Vagina (tissue), 2 donors: ENCODE results near the gene MYH14.

Source experiments
- POLR2A ChIP-seq, 2 donors: fragments of 450-650 bp; IDR thresholded peaks; one replicate each; pipeline ENCODE4 v1.6.1; 2017; ENCODE audit warnings: antibody characterized with exemption in 2 of 2, mild to moderate bottlenecking in 2 of 2, moderate library complexity in 2 of 2
- POLR2AphosphoS5 ChIP-seq, 2 donors: sonication (generic); formaldehyde crosslinking; IDR thresholded peaks; one replicate each; pipeline ENCODE4 v1.9.0; 2017; ENCODE audit warnings: antibody characterized with exemption in 2 of 2, mild to moderate bottlenecking in 2 of 2, low read depth in 1 of 2; ENCODE audit not compliant: insufficient read depth in 1 of 2
- TF ChIP-seq, protein P1 (sequence below), 3 experiments: fragments of 450-650 bp in 2 of 3; fragments of 200-600 bp in 1 of 3; sonication (generic) in 1 of 3; IDR thresholded peaks; one replicate each; pipeline ENCODE4 v1.5.1; 2017 to 2019; ENCODE audit warnings: antibody characterized with exemption in 3 of 3, mild to moderate bottlenecking in 2 of 3, moderate library complexity in 2 of 3

DNA sequence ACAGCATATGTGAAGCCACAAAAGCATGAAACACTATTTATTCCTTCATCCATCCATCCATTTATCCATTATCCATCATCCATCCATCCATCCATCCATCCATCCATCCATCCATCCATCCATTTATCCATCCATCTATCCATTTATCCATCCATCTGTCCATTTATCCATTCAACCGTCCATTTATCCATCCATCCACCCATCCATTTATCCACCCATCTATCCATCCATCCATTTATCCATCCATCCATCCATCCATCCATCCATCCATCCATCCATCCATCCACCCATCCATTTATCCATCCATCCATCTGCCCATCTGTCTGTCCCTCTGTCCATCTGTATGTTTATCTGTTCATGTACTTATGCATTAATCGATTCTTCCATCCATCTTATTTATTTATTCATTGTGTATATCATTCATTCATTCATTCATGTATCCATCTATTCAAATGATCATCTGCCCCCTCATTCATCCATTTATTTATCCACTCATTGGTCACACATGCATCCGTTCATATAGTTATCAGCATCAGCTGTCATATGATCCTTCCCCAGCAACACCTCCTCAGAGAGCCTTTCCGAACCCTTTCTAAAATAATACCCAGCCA, 7.0 kb upstream of the MYH14 start:
- no peak for TF ChIP-seq POLR2AphosphoS5 (IDR thresholded peaks at IDR 0.05; ENCODE audit: insufficient read depth in 1 of 2, low read depth in 1 of 2)
- TF ChIP-seq, protein P1, sequence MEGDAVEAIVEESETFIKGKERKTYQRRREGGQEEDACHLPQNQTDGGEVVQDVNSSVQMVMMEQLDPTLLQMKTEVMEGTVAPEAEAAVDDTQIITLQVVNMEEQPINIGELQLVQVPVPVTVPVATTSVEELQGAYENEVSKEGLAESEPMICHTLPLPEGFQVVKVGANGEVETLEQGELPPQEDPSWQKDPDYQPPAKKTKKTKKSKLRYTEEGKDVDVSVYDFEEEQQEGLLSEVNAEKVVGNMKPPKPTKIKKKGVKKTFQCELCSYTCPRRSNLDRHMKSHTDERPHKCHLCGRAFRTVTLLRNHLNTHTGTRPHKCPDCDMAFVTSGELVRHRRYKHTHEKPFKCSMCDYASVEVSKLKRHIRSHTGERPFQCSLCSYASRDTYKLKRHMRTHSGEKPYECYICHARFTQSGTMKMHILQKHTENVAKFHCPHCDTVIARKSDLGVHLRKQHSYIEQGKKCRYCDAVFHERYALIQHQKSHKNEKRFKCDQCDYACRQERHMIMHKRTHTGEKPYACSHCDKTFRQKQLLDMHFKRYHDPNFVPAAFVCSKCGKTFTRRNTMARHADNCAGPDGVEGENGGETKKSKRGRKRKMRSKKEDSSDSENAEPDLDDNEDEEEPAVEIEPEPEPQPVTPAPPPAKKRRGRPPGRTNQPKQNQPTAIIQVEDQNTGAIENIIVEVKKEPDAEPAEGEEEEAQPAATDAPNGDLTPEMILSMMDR (IDR thresholded peaks at IDR 0.05): no peak
- TF ChIP-seq POLR2A (IDR thresholded peaks at IDR 0.05): no peak
